Osteocyte (in vitro differentiated cells): Measurements from ENCODE around the gene DRC7. TPM values are rescaled to one million over a fixed set of nuclear protein-coding genes. Genes with fewer than 3 reads are reported as not detected.
"Not testable (repeated sequence)": the region's sequence is repeated elsewhere in the genome, so short reads cannot be mapped to it uniquely, and the experiment has no call there.

Experiments used
- DNase-seq: peaks from one replicate; pipeline ENCODE4 v3.0.0; 2021; ENCODE audit warnings: mixed read lengths; ENCODE audit not compliant: unreplicated experiment; ENCODE audit errors: extremely low spot score
- H3K27ac Mint-ChIP-seq: one replicate; pipeline ENCODE4 v1.8.0; 2021; ENCODE audit warnings: mild to moderate bottlenecking, mixed read lengths; ENCODE audit not compliant: unreplicated experiment
- H3K27me3 Mint-ChIP-seq: one replicate; pipeline ENCODE4 v1.8.0; 2021; ENCODE audit warnings: mixed read lengths; ENCODE audit not compliant: unreplicated experiment
- H3K36me3 Mint-ChIP-seq: one replicate; pipeline ENCODE4 v1.8.0; 2021; ENCODE audit warnings: mixed read lengths; ENCODE audit not compliant: unreplicated experiment
- H3K4me1 Mint-ChIP-seq: one replicate; pipeline ENCODE4 v1.8.0; 2021; ENCODE audit warnings: mixed read lengths; ENCODE audit not compliant: unreplicated experiment
- H3K4me3 Mint-ChIP-seq: one replicate; pipeline ENCODE4 v1.8.0; 2021; ENCODE audit warnings: mild to moderate bottlenecking, moderate library complexity, mixed read lengths; ENCODE audit not compliant: unreplicated experiment
- H3K9me3 Mint-ChIP-seq: one replicate; pipeline ENCODE4 v1.8.0; 2021; ENCODE audit warnings: mixed read lengths; ENCODE audit not compliant: unreplicated experiment
- total RNA-seq: library from RNA; stranded (reverse); gene quantifications from 2 replicates; pipeline ENCODE4 v1.2.1, GENCODE V29; 2021
- TF ChIP-seq, protein P1 (sequence below): fragments of 200-600 bp; sonication (generic); IDR thresholded peaks from 2 replicates; pipeline ENCODE4 v1.5.0; 2021; ENCODE audit warnings: antibody characterized with exemption, mild to moderate bottlenecking, moderate library complexity

Gene DRC7
- total RNA-seq, 1 donor from 2014 or later: not detected

DNA sequence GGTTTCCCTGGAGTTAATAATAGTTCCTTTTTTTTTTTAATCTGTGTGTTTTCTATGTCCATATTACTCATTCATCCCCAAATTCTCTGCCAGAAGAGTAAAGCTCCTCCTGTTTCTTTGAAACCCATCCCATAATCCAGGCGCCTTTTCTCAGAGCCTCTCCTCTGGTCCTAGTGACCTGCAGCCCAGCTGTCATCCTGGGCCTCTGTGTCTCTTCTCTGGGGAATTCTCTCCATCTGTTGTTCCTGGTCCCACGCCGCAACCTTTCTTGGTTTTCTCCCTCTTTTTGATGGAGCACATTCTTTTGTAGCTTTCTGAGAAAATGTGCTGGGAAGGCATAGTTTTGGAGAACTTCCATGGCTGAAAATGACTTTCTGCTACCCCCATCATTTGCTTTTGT lies 51.2 kb downstream of the DRC7 start:
- DNase-seq: no peak
- H3K4me3 Mint-ChIP-seq: no peak overlapping the region
- no peaks in the 10 kb centered on the region for H3K4me1 Mint-ChIP-seq
- no peak overlapping the region for H3K27ac Mint-ChIP-seq
- H3K36me3 Mint-ChIP-seq: peaks cover 6% of the 10 kb centered on the region
- TF ChIP-seq, protein P1, sequence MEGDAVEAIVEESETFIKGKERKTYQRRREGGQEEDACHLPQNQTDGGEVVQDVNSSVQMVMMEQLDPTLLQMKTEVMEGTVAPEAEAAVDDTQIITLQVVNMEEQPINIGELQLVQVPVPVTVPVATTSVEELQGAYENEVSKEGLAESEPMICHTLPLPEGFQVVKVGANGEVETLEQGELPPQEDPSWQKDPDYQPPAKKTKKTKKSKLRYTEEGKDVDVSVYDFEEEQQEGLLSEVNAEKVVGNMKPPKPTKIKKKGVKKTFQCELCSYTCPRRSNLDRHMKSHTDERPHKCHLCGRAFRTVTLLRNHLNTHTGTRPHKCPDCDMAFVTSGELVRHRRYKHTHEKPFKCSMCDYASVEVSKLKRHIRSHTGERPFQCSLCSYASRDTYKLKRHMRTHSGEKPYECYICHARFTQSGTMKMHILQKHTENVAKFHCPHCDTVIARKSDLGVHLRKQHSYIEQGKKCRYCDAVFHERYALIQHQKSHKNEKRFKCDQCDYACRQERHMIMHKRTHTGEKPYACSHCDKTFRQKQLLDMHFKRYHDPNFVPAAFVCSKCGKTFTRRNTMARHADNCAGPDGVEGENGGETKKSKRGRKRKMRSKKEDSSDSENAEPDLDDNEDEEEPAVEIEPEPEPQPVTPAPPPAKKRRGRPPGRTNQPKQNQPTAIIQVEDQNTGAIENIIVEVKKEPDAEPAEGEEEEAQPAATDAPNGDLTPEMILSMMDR: no peak
- H3K9me3 Mint-ChIP-seq: peaks cover 4% of the 10 kb centered on the region
- no peaks in the 10 kb centered on the region for H3K27me3 Mint-ChIP-seq

DNA sequence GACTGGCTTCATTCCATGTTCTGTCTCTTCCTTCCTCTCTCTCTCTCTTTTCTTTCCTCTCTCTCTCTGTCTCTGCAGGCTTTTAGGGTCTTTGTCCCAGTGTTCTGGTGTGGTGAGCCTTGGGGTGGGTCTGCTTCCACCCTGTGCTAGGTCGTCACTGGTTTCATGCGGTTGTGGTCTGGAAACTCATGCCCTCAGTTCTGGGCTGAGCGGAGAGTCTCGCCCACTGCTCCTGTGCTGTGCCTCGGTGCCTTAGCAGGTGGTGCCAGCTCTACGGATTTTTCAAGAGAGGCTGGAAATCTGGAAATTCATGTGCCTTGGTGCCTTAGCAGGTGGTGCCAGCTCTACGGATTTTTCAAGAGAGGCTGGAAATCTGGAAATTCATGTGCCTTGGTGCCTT lies 51.7 kb downstream of the DRC7 start:
- DNase-seq, H3K27me3 Mint-ChIP-seq, H3K4me3 Mint-ChIP-seq, H3K27ac Mint-ChIP-seq, H3K4me1 Mint-ChIP-seq, H3K36me3 Mint-ChIP-seq, H3K9me3 Mint-ChIP-seq: not testable (repeated sequence)

DNA sequence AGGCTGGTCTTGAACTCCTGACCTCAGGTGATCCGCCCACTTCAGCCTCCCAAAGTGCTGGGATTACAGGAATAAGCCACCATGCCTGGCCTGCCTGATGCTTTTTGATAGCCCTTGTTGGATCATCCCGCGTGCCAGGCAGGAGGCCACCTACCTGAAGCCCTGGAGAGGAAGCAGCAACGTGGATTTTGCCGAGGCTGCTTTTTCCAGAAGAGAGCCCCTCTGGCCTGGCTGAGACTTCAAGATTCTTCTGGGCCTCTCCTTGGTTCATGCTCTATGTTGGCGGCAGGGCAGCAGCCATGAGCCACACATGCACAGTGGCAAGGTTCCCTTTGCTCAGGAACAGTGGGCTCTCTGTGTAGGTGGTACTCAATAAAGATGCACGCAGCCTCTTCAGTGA lies 52.5 kb downstream of the DRC7 start:
- TF ChIP-seq, protein P1: no peak
- no peak overlapping the region for H3K4me3 Mint-ChIP-seq
- no peaks in the 10 kb centered on the region for H3K27me3 Mint-ChIP-seq
- H3K27ac Mint-ChIP-seq: no peak overlapping the region
- H3K9me3 Mint-ChIP-seq: peaks cover 4% of the 10 kb centered on the region
- no peak for DNase-seq
- peaks cover 6% of the 10 kb centered on the region for H3K36me3 Mint-ChIP-seq
- no peaks in the 10 kb centered on the region for H3K4me1 Mint-ChIP-seq

DNA sequence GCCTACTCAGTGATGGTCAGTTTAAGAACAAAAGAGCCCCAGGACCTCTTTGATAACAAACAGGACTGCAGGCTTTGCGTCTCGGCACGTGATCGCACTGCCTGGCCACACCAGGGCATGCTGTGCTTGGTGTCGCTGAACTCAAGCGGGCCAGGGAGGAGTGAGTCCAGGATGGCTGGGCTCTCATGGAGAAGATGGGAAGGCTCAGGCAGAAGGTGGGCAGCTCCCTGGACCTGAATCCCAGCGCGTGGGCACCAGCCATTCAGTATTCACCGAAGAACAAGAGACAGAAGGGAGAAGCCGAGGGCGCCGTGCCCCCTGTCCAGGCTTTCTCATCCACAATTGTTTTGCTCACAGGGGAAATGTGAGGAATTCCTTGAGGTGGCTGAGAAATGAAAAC lies 52.9 kb downstream of the DRC7 start:
- Mint-ChIP-seq H3K4me3 (no peak overlapping the region), H3K9me3 (peaks cover 4% of the 10 kb centered on the region), H3K27me3 (no peaks in the 10 kb centered on the region), H3K4me1 (no peaks in the 10 kb centered on the region), H3K36me3 (peaks cover 6% of the 10 kb centered on the region), H3K27ac (no peak overlapping the region)
- no peak for DNase-seq
- TF ChIP-seq, protein P1: no peak

DNA sequence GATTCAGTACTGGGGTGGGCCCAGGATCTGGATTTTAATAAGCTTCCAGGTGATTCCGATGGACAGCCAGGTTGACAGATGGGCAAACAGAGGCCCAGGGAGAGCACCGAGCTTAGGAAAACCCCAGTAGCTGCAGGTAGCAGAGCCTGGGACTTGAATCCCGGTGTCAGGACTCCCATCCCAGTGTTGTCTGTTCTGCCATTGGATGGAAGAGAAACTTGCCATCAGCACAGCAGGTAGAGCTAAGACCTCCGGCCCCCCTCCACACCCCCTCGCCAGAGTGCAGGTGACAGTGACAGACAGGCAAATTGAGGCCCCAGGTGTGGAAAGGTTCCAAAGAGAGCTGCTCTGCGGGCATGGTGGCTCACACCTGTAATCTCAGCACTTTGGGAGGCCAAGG lies 53.4 kb downstream of the DRC7 start:
- Mint-ChIP-seq H3K27me3 (no peaks in the 10 kb centered on the region), H3K9me3 (peaks cover 4% of the 10 kb centered on the region), H3K27ac (no peak overlapping the region), H3K4me1 (no peaks in the 10 kb centered on the region), H3K4me3 (no peak overlapping the region), H3K36me3 (peaks cover 6% of the 10 kb centered on the region)
- no peak for DNase-seq
- TF ChIP-seq, protein P1: no peak

DNA sequence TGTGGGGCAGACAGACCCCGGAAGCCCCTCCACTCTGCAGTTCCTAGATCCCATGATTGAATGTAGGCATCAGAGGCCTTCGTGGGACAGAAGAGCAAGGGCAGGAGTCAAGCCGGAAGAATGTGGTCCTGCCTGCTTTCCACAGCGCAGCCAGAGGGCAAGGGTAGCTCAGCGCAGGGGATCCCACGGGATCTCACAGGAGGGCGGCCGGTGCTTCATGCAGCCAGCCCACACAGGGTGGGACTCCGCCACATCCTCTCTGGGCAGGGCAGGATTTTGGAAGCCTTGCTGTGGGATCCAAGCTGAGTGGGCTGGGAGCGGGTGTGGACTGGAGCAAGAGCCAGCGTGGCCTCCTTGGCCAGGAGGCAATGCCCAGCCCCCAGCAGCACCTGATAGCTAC lies 54.0 kb downstream of the DRC7 start:
- no peak overlapping the region for H3K27ac Mint-ChIP-seq
- DNase-seq: no peak
- TF ChIP-seq, protein P1: no peak
- no peaks in the 10 kb centered on the region for H3K4me1 Mint-ChIP-seq
- H3K36me3 Mint-ChIP-seq: peaks cover 6% of the 10 kb centered on the region
- H3K27me3 Mint-ChIP-seq: no peaks in the 10 kb centered on the region
- no peak overlapping the region for H3K4me3 Mint-ChIP-seq
- peaks cover 4% of the 10 kb centered on the region for H3K9me3 Mint-ChIP-seq
